T-helper 2 cell treated with Interferon-gamma antibody and Interleukin-4, amounts not matched to agents 5 μg/mL and 100 μg/mL, for 36 hours (primary cell): ENCODE results near the gene TRPC4.

Experiments
- DNase-seq: peaks from one replicate; pipeline ENCODE4 v3.0.0; 2021; ENCODE audit warnings: low spot score
- H3K27ac Mint-ChIP-seq: one replicate; pipeline ENCODE4 v1.8.0; 2021; ENCODE audit warnings: mild to moderate bottlenecking, mixed read lengths
- H3K27me3 Mint-ChIP-seq: one replicate; pipeline ENCODE4 v1.8.0; 2021; ENCODE audit warnings: low read depth, mixed read lengths
- H3K36me3 Mint-ChIP-seq: one replicate; pipeline ENCODE4 v1.8.0; 2021; ENCODE audit warnings: low read depth, mixed read lengths
- H3K4me1 Mint-ChIP-seq: one replicate; pipeline ENCODE4 v1.8.0; 2021; ENCODE audit warnings: low read depth, mixed read lengths
- H3K4me3 Mint-ChIP-seq: one replicate; pipeline ENCODE4 v1.8.0; 2022; ENCODE audit warnings: mild to moderate bottlenecking, moderate library complexity, mixed read lengths
- H3K9me3 Mint-ChIP-seq: one replicate; pipeline ENCODE4 v1.8.0; 2021; ENCODE audit warnings: mixed read lengths

Gene TRPC4

GRCh38 chr13:37791699-37792098 lies 77.9 kb downstream of the TRPC4 start:
- no peak for DNase-seq
- Mint-ChIP-seq H3K4me1 (no peaks in the 10 kb centered on the region), H3K27ac (no peak overlapping the region), H3K4me3 (no peak overlapping the region), H3K36me3 (no peaks in the 10 kb centered on the region), H3K27me3 (no peaks in the 10 kb centered on the region), H3K9me3 (no peaks in the 10 kb centered on the region)

GRCh38 chr13:37788346-37788745 lies 81.2 kb downstream of the TRPC4 start:
- H3K36me3 Mint-ChIP-seq: no peaks in the 10 kb centered on the region
- no peak for DNase-seq
- no peak overlapping the region for H3K4me3 Mint-ChIP-seq
- H3K4me1 Mint-ChIP-seq: no peaks in the 10 kb centered on the region
- H3K9me3 Mint-ChIP-seq: no peaks in the 10 kb centered on the region
- no peaks in the 10 kb centered on the region for H3K27me3 Mint-ChIP-seq
- no peak overlapping the region for H3K27ac Mint-ChIP-seq

GRCh38 chr13:37777676-37778075 lies 91.9 kb downstream of the TRPC4 start:
- Mint-ChIP-seq H3K4me3 (no peak overlapping the region), H3K27me3 (no peaks in the 10 kb centered on the region), H3K4me1 (no peaks in the 10 kb centered on the region), H3K9me3 (no peaks in the 10 kb centered on the region), H3K27ac (no peak overlapping the region), H3K36me3 (no peaks in the 10 kb centered on the region)
- no peak for DNase-seq

GRCh38 chr13:37775871-37776270 lies 93.7 kb downstream of the TRPC4 start:
- no peaks in the 10 kb centered on the region for H3K27me3 Mint-ChIP-seq
- no peak overlapping the region for H3K27ac Mint-ChIP-seq
- H3K9me3 Mint-ChIP-seq: no peaks in the 10 kb centered on the region
- no peaks in the 10 kb centered on the region for H3K36me3 Mint-ChIP-seq
- no peak overlapping the region for H3K4me3 Mint-ChIP-seq
- H3K4me1 Mint-ChIP-seq: no peaks in the 10 kb centered on the region
- no peak for DNase-seq

- H3K4me1 Mint-ChIP-seq: no peaks in the 10 kb centered on the region
- H3K36me3 Mint-ChIP-seq: no peaks in the 10 kb centered on the region
- H3K4me3 Mint-ChIP-seq: no peak overlapping the region
- H3K27me3 Mint-ChIP-seq: no peaks in the 10 kb centered on the region
- no peak for DNase-seq
- H3K27ac Mint-ChIP-seq: no peak overlapping the region
- no peaks in the 10 kb centered on the region for H3K9me3 Mint-ChIP-seq
Observed at GRCh38 chr13:37772644-37773043, 96.9 kb downstream of the TRPC4 start.

GRCh38 chr13:37769545-37769944 lies 100.0 kb downstream of the TRPC4 start:
- no peak for DNase-seq
- no peak overlapping the region for H3K4me3 Mint-ChIP-seq
- no peaks in the 10 kb centered on the region for H3K27me3 Mint-ChIP-seq
- H3K36me3 Mint-ChIP-seq: no peaks in the 10 kb centered on the region
- no peak overlapping the region for H3K27ac Mint-ChIP-seq
- H3K4me1 Mint-ChIP-seq: no peaks in the 10 kb centered on the region
- H3K9me3 Mint-ChIP-seq: no peaks in the 10 kb centered on the region

- H3K27ac Mint-ChIP-seq: no peak overlapping the region
- no peak overlapping the region for H3K4me3 Mint-ChIP-seq
- no peaks in the 10 kb centered on the region for H3K27me3 Mint-ChIP-seq
- H3K9me3 Mint-ChIP-seq: no peaks in the 10 kb centered on the region
- no peaks in the 10 kb centered on the region for H3K36me3 Mint-ChIP-seq
- no peaks in the 10 kb centered on the region for H3K4me1 Mint-ChIP-seq
- no peak for DNase-seq
Observed at GRCh38 chr13:37769078-37769477, 100.5 kb downstream of the TRPC4 start.

- H3K36me3 Mint-ChIP-seq: no peaks in the 10 kb centered on the region
- DNase-seq: no peak
- no peak overlapping the region for H3K27ac Mint-ChIP-seq
- H3K27me3 Mint-ChIP-seq: no peaks in the 10 kb centered on the region
- no peaks in the 10 kb centered on the region for H3K4me1 Mint-ChIP-seq
- no peak overlapping the region for H3K4me3 Mint-ChIP-seq
- H3K9me3 Mint-ChIP-seq: no peaks in the 10 kb centered on the region
Observed at GRCh38 chr13:37766502-37766901, 103.1 kb downstream of the TRPC4 start.

GRCh38 chr13:37755349-37755748 lies 114.2 kb downstream of the TRPC4 start:
- Mint-ChIP-seq H3K27me3 (no peaks in the 10 kb centered on the region), H3K9me3 (no peaks in the 10 kb centered on the region), H3K4me3 (no peak overlapping the region), H3K4me1 (no peaks in the 10 kb centered on the region), H3K36me3 (no peaks in the 10 kb centered on the region), H3K27ac (no peak overlapping the region)
- DNase-seq: no peak

GRCh38 chr13:37753776-37754175 lies 115.8 kb downstream of the TRPC4 start:
- H3K4me1 Mint-ChIP-seq: no peaks in the 10 kb centered on the region
- DNase-seq: no peak
- no peak overlapping the region for H3K27ac Mint-ChIP-seq
- no peaks in the 10 kb centered on the region for H3K36me3 Mint-ChIP-seq
- H3K4me3 Mint-ChIP-seq: no peak overlapping the region
- no peaks in the 10 kb centered on the region for H3K9me3 Mint-ChIP-seq
- H3K27me3 Mint-ChIP-seq: no peaks in the 10 kb centered on the region

- Mint-ChIP-seq H3K4me1 (no peaks in the 10 kb centered on the region), H3K4me3 (no peak overlapping the region), H3K36me3 (no peaks in the 10 kb centered on the region), H3K9me3 (no peaks in the 10 kb centered on the region), H3K27me3 (no peaks in the 10 kb centered on the region), H3K27ac (no peak overlapping the region)
- DNase-seq: no peak
Observed at GRCh38 chr13:37752146-37752545, 117.4 kb downstream of the TRPC4 start.

GRCh38 chr13:37751025-37751424 lies 118.5 kb downstream of the TRPC4 start:
- H3K27me3 Mint-ChIP-seq: no peaks in the 10 kb centered on the region
- no peak overlapping the region for H3K27ac Mint-ChIP-seq
- no peak overlapping the region for H3K4me3 Mint-ChIP-seq
- no peaks in the 10 kb centered on the region for H3K4me1 Mint-ChIP-seq
- DNase-seq: no peak
- no peaks in the 10 kb centered on the region for H3K9me3 Mint-ChIP-seq
- no peaks in the 10 kb centered on the region for H3K36me3 Mint-ChIP-seq

GRCh38 chr13:37748913-37749312 lies 120.7 kb downstream of the TRPC4 start:
- no peak overlapping the region for H3K27ac Mint-ChIP-seq
- H3K4me3 Mint-ChIP-seq: no peak overlapping the region
- H3K27me3 Mint-ChIP-seq: no peaks in the 10 kb centered on the region
- H3K4me1 Mint-ChIP-seq: no peaks in the 10 kb centered on the region
- H3K9me3 Mint-ChIP-seq: no peaks in the 10 kb centered on the region
- no peak for DNase-seq
- no peaks in the 10 kb centered on the region for H3K36me3 Mint-ChIP-seq

GRCh38 chr13:37747071-37747612 lies 122.4 kb downstream of the TRPC4 start:
- Mint-ChIP-seq H3K4me3 (no peak overlapping the region), H3K9me3 (no peaks in the 10 kb centered on the region), H3K36me3 (no peaks in the 10 kb centered on the region), H3K4me1 (no peaks in the 10 kb centered on the region), H3K27ac (no peak overlapping the region), H3K27me3 (no peaks in the 10 kb centered on the region)
- DNase-seq: no peak

GRCh38 chr13:37741536-37741935 lies 128.0 kb downstream of the TRPC4 start:
- DNase-seq: no peak
- no peaks in the 10 kb centered on the region for H3K36me3 Mint-ChIP-seq
- peaks cover 4% of the 10 kb centered on the region for H3K9me3 Mint-ChIP-seq
- no peak overlapping the region for H3K4me3 Mint-ChIP-seq
- H3K4me1 Mint-ChIP-seq: no peaks in the 10 kb centered on the region
- no peak overlapping the region for H3K27ac Mint-ChIP-seq
- no peaks in the 10 kb centered on the region for H3K27me3 Mint-ChIP-seq
